HG03442 (cell line): ENCODE data around the gene ROBO4.

Experiments used
- ATAC-seq: cut with Tn5 transposase; IDR thresholded peaks from one replicate; pipeline ENCODE4 v1.9.1; 2021; ENCODE audit warnings: mild to moderate bottlenecking, moderate library complexity; ENCODE audit not compliant: unreplicated experiment

The ROBO4 gene

DNA sequence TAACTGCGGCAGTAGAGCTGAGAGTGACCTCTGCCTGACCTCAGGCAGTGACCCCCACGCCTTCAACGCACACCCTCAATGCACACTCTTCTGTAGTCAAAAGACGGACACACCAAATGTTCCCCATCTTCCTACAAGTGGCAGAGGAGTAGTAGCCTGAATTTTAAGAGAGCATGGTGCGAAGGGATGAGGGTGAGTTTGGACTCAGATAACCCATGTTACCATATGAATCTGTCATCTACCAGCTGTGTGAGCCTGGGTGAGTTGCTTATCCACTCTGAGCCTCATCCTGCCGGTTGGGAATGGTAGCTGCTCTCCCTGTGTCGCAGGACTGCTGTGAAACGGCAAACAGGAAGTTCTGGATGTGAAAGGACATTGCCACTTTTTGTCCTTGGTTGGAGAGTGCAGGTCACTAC, 53.0 kb downstream of the ROBO4 start:
- ATAC-seq: no peak

DNA sequence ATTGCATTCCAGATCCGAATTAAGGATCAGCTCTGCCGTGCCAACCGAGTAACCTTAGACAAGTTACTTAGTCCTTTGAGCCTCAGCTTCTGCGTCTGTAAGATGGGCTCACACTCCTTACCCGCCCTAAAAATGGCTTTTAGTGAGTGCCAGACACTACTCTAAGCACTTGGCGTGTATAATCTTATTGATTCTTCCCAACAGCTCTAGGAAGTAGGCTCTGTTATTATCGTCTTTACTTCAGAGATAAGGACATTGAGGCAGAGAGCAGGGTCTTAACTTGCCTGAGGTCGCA, 54.1 kb downstream of the ROBO4 start:
- no peak for ATAC-seq

DNA sequence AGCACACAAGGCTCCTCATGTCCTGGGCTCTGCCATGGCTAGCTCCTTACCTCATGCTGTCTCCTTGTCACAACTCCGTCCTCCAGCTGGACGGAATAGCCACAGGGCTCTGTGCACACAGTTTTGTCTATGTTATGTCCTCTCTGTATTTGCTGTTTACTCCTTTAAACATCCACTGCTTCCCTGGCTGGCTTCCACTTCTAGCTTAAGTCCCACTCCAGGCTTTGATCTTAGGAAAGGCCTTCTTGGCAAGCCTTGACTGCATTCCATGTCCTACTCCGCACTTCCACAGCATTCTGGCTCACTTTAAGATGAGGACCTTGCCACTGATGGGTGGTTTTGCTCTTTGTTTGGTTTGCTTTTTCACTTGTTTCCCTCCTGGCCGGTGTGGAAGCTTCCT, 55.4 kb downstream of the ROBO4 start:
- ATAC-seq: no peak

DNA sequence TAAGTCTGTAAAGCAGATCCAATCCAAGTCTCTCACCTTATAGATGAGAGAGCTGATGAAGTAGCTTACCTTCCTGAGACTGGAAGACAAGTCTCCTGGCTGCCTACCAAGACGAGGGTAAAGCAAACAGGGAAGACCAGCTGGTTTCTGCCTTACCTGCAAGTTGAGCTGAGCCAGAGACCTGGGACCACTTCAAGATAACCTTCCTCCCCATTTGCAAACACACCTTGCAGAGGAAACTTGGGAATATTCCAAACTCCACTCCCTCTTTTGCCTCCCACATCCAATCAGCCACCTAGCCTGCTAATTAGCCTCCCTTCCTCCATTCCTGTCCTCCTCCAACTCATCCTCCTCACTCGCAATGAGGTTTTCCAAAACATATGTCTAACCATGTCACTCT, 55.8 kb downstream of the ROBO4 start:
- ATAC-seq: no peak

DNA sequence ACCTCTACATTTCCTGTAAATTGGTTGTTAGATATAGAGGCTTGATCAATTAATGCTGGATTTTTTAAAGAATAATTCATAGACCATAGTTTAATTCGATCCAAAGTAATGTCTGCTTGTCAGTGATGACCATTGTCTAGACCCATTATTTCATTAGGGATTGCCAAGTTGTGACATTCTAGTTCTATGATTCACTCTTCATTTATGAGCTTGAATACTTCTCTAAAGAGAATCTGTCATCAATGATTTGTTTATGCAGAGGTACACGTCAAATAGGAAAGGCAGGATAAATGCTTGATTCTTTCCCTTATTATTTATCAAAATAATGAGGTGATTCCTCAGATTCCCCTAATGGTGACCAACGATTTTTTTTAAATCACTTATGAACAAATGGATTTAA, 56.5 kb downstream of the ROBO4 start:
- no peak for ATAC-seq

DNA sequence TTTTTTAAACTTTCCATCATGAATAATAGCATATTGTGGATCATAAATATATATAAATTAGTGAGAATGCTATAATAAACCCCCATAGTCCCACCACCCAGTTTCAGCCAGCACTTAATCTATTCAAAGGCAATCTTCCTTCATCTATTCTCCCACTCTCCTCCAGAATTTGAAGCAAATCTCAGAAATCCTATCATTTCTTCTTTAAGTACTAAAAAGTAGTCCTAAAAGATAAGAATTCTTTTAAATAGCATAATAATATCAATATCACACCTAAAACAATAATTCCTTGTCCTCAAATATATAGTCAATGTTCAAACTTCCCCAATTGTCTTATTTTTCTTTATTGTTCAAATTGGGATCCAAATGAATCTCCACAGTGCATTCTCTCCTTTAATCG, 57.0 kb downstream of the ROBO4 start:
- ATAC-seq: no peak

DNA sequence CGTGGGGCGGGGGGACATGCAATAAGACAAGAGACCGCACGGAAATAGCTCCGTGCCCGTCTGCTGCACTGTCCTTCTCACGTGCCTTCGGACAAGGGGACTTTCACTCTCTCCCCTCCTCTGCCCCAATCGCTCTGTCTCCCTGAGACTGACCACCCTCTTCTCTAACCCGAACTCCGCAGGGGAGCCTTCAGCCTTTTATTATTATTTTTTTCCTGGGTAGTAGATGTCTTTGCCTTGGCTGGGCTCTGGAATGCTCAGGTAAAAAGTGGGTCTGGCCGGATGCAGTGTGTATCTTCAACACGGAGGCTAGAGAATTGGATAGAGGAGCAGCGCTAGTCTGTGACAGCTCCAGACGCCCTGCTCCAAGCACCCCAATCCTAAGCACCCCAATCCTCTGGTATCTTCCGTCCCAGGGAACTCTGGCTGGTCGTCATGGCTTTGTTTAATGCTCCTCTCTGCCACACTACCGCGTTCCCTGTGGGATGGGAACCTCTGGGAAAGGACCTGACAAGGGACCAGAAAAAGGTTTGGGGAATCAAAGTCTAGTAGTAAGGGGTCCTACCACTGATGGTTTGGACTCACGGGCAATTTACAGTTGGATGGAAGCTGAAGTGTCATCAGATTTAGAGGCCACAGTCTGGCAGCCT, 57.6 kb downstream of the ROBO4 start:
- ATAC-seq: no peak

DNA sequence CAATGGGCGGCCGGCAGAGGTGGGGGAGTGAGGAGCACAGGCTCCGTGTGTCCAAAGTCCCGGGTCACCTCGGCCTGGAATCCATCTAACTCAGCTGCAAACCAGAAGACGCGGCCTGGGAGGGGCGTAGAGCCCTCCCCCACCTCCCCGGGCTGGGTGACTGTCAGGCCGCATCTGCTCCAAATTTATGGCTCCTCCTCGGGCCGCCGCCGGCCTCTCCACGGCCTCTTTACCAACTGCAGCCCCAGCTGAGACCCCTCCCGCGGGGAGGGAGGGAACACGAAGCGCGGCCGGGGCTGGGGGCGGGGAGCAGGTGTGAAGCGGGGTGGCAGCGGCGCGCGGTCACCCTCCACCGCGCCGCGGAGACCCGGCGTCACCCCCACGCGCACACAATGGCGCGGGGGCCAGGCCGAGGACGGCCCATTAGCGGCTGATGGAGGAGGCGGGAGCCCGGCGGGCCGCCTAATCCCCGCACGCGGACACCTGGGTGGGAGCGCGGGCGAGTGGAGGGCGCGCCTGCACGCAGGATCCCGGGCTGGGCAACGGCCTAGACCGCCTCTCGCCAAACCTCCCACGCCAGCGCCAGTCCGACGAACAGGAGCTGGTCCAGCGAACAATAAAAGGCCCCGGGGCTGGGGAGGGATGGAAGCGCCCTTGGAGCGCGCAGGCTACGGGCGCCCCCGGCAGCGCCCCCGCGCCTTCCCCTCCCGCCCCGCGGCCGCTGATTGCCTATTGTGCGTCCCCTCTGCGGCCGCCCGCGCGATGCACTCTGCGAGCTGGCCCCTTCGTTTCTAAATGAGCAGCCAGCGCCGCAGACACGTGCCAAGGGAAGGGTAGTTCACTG, 58.3 kb downstream of the ROBO4 start:
- ATAC-seq: no peak

DNA sequence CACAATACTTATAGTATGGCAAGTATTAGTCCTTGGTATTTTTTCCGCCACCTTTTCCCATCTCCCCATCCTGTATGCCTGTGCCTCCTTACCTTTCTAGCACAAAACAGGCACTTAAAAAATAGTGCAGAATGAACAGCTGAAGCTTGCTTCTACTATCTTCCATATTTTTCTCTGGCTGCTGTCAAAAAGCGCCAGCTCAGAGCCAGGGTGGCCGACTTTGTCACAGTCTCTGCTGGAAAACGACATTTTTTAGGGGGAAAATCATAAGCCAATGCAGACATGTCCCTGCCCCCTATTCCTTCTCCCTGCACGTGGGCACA, 58.9 kb downstream of the ROBO4 start:
- ATAC-seq: no peak

DNA sequence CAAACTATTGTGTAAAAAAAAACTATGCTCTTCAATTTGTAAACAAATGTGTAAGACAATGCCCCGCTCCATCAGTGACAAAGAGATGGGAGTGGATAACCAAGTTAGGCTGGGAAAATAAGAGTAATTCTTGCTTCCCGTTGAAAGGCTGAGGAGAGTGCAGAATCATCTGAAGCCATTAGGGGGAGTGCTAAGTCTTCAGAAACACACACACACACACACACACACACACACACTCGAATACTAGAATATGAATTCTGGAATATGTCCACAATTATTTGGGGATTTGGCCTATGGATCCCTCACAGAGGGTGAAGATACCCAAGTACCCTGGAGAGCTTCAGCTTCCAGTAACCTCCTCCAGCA, 60.2 kb downstream of the ROBO4 start:
- ATAC-seq: no peak

DNA sequence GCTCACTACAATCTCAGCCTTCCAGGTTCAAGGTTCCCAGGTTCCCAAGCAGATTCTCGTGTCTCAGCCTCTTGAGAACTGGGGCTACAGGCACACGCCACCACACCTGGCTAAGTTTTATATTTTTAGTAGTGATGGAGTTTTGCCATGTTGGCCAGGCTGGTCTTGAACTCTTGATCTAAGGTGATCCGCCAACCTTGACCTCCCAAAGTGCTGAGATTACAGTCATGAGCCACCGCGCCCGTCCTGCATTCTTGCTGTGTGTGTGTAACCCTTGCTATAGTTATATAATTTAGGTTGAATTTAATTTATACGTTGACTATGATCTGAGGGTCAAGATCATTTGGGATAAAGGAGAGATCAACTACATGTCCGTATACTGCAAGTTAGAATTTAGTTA, 61.7 kb downstream of the ROBO4 start:
- ATAC-seq: no peak

DNA sequence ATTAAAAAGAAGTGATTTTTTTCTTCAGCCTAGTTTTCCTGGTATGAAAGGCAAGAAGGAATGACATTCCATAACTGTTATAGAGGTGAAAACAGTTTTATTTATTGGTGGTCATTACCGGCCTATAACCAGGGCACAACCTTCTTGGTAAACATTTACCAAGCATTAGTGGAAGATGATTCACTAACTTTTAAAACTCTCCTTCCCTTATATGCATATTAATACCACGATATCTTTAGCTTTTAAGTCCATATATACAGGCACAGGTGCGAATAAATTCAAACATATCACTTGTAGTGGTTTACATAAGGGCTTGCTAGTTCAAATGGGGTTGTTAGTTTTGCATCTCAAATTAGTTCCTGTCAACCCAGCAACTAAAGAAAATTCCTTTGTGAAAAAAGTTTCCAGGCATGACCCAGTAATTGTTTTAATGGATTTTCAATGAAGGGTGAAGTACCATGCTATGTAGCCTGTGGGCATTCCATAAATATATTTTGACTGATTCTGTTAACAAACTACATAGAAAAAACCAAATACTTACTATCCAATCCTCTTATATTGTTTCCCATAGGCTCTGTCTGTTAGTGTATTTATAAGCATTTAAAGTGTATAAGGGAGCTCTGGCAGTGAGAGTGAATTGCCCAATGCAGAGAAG, 63.0 kb downstream of the ROBO4 start:
- no peak for ATAC-seq
